ENCODE measurements around the gene MYO9B. TPM values are rescaled to one million over a fixed set of nuclear protein-coding genes. Genes with fewer than 3 reads are reported as not detected.
A peak's percentile ranks its signal among the peaks of the same experiment; 100 is the strongest.

The MYO9B gene, protein sequence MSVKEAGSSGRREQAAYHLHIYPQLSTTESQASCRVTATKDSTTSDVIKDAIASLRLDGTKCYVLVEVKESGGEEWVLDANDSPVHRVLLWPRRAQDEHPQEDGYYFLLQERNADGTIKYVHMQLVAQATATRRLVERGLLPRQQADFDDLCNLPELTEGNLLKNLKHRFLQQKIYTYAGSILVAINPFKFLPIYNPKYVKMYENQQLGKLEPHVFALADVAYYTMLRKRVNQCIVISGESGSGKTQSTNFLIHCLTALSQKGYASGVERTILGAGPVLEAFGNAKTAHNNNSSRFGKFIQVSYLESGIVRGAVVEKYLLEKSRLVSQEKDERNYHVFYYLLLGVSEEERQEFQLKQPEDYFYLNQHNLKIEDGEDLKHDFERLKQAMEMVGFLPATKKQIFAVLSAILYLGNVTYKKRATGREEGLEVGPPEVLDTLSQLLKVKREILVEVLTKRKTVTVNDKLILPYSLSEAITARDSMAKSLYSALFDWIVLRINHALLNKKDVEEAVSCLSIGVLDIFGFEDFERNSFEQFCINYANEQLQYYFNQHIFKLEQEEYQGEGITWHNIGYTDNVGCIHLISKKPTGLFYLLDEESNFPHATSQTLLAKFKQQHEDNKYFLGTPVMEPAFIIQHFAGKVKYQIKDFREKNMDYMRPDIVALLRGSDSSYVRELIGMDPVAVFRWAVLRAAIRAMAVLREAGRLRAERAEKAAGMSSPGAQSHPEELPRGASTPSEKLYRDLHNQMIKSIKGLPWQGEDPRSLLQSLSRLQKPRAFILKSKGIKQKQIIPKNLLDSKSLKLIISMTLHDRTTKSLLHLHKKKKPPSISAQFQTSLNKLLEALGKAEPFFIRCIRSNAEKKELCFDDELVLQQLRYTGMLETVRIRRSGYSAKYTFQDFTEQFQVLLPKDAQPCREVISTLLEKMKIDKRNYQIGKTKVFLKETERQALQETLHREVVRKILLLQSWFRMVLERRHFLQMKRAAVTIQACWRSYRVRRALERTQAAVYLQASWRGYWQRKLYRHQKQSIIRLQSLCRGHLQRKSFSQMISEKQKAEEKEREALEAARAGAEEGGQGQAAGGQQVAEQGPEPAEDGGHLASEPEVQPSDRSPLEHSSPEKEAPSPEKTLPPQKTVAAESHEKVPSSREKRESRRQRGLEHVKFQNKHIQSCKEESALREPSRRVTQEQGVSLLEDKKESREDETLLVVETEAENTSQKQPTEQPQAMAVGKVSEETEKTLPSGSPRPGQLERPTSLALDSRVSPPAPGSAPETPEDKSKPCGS (N-terminal part only)
- 10 to 100 TPM; 90.3 to 98.5 TPM for total RNA-seq

DNA sequence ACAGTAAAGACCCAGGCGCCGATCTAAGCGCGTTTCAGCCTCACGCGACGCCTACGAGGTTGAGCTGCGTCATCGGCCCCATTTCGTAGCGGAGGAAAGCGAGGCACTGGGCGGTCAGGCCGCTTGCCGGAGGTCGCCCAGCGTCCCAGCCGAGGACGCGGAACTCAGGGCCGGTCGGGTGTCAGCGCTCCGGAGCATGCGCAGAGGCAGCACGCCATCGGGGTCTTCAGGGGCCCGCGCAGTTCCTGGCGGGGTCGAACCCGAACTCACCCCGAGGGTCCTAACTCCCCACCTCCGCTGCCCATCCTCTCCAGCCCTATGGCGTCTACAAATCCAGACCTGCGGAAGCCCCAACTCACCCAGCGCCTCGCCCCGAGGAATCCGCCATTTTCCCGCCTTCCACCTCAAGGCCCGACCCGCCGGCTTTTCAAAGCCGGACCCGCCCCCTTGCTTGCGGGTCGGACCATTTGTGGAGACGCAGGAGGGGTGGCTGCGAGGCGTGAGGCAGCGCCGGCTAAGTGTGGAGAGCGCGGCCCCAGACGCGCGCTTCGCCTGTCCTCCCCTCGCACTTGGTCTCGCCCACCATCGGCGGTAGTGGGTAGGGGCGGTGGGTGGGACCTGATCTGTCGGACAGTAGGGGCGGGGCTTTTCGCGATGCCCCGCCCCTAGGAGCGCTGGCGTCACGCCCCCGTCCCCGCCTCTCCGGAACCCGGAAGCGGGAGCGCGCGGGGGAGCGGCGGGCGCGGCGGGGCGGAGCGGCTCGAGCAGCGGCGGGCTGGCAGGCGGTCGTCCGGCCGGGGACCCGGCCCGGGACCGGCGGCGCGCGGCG, at the start of gene MYO9B, which contains the start of gene HAUS8:
Gene MYO9B, plus strand, starts transcription at position 743 of the 829 bp plus-strand sequence. CDS start 25,941 bp downstream, outside the sequence.
Gene HAUS8, minus strand, starts transcription at position 418 of the 829 bp plus-strand sequence. Its CDS starts 30 bp downstream, at position 388.
- peak; percentile 100 for DNase-seq
- intact Hi-C loops (cut with DNase I, micrococcal nuclease): loop anchor here (1.0 to 10.0 kb wide), 26 partner anchors 50 to 1000 kb away; partner anchors contain the start of genes BABAM1 (in 2 of the 2), USE1 (in 2 of the 2), C19orf44 (in 1 of the 2) and CALR3 (in 1 of the 2)
- POLR2A ChIA-PET: interaction anchor here (1.0 to 1.3 kb wide), 2 partner anchors 51 to 192 kb away, joined by 3 to 5 read pairs; partner anchors contain the start of gene BABAM1
- peaks cover 56% of the 10 kb centered on the region for H3K4me1 Mint-ChIP-seq
- no peaks in the 10 kb centered on the region for H3K27me3 Mint-ChIP-seq
- peak within 1 kb of the TSS; percentile 99 for H3K4me3 Mint-ChIP-seq
- peak within 1 kb of the TSS; percentile 98 for H3K27ac Mint-ChIP-seq
- ATAC-seq: peak; percentile 82
- H3K9me3 Mint-ChIP-seq (ENCODE audit: low read depth): no peaks in the 10 kb centered on the region
- peaks cover 32% of the 10 kb centered on the region for H3K36me3 Mint-ChIP-seq (ENCODE audit: low read depth)
- CTCF ChIA-PET: no interaction called here

DNA sequence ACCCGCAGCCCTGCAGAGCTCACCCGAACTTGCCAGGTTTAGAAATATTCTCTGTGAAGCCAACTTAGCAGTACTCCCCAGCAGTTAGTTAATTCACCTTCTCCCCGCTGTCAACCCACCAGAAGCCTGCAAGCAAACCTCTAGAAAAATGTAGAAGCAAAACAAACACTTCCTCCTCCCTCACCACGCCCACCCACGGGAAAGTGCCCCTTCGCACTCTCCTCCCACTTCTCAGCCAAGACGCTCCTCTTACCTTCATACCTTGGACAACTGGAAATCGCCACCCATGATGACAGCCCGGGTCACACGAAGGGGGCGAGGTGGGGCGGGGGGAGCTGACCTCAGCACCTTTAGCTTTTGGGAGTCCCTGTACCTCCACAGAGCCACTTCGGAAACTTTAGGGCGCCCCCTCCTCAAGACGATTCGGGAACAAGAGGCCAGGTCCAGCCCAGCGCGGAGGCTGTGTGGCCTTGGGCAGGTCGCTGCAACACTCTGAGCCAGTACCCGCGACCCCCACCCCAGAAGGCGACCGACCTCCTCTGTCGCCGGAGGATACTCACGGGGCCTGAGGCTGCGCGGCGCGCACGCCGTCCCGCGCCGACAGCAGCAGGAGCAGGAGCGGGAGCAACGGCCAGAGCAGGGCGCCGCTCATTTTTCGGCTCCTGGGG, 49.5 kb upstream of the MYO9B start:
- H3K4me3 Mint-ChIP-seq: no peak overlapping the region
- DNase-seq (no peak), ATAC-seq (no peak)
- ChIA-PET POLR2A (no interaction called here), CTCF (no interaction called here)
- H3K36me3 Mint-ChIP-seq (ENCODE audit: low read depth): peaks cover 6% of the 10 kb centered on the region
- peaks cover 3% of the 10 kb centered on the region for H3K4me1 Mint-ChIP-seq
- H3K27ac Mint-ChIP-seq: no peak overlapping the region
- H3K9me3 Mint-ChIP-seq (ENCODE audit: low read depth): peaks cover 9% of the 10 kb centered on the region
- intact Hi-C loops (cut with DNase I, micrococcal nuclease): no loop called here
- H3K27me3 Mint-ChIP-seq: peaks cover 42% of the 10 kb centered on the region

DNA sequence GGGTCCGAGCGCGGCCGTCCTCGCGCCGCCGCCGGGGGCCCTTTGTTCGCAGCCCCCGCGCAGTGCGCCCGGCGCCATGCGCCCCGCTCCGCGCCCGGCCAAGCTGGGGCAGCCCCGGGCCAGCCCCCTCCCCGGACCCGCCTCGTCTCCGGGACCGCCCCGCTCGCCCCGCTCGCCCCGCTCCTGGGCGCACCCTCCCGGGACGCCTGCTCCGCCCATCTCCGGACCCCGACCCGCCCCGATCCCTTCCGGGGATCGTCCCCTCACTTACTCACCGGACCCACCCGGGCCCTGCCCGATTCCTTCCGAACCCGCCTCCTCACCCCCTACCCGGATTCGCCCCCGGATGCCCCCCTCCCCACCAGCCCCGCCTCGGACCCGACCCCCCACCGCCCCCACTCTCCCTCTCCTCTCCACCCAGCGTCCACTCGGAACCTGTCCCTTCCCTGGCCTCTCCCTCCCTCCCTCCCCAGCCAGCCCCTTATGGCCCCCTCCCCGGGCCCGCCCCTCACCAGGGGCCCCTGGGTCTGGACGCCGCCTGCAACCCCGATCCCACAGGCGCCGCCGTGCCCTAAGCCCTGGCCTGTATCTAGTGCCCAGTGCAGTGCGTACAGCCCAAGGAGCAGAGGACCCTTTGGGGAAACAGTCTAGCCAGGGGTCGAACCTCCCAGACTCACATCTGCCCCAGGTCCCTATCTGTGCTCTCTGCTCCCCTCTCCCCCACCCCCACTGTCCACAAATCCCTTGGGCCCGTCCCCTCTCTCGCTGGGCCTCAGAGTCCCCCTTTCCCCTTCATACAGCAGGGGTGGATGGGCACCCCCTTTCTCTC, 48.7 kb upstream of the MYO9B start, which contains the start of gene CPAMD8:
Gene CPAMD8, minus strand, starts transcription at position 105 of the 829 bp plus-strand sequence. CDS start 168 bp downstream, outside the sequence.
- no peak for ATAC-seq
- ChIA-PET CTCF (no interaction called here), POLR2A (no interaction called here)
- H3K36me3 Mint-ChIP-seq (ENCODE audit: low read depth): peaks cover 6% of the 10 kb centered on the region
- no peak within 1 kb of the TSS for H3K27ac Mint-ChIP-seq
- peaks cover 42% of the 10 kb centered on the region for H3K27me3 Mint-ChIP-seq
- intact Hi-C loops (cut with DNase I, micrococcal nuclease): no loop called here
- peaks cover 9% of the 10 kb centered on the region for H3K9me3 Mint-ChIP-seq (ENCODE audit: low read depth)
- DNase-seq: no peak
- H3K4me1 Mint-ChIP-seq: peaks cover 3% of the 10 kb centered on the region
- H3K4me3 Mint-ChIP-seq: no peak within 1 kb of the TSS

DNA sequence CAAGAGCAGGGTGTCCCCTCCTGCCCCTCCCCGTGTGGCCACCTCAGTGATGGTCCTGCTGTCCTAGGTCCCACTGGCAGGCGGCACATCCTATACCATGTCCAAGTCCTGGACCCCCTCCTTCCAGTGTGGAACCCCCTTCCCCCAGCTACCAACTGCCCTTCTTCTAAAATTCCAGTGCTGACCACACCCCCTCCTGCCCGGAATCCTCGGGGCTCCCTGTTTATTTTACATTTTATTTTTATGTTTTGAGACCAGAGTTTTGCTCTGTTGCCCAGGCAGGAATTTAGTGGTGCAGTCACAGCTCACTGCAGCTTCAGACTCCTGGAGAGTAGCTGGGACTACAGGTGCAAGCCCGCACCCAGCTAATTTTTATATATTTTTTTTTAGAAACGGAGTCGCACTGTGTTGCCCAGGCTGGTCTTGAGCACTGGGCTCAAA, 48.0 kb upstream of the MYO9B start:
- intact Hi-C loops (cut with DNase I, micrococcal nuclease): no loop called here
- no peak for ATAC-seq
- peaks cover 6% of the 10 kb centered on the region for H3K36me3 Mint-ChIP-seq (ENCODE audit: low read depth)
- peaks cover 3% of the 10 kb centered on the region for H3K4me1 Mint-ChIP-seq
- no peak overlapping the region for H3K27ac Mint-ChIP-seq
- no peak for DNase-seq
- peaks cover 44% of the 10 kb centered on the region for H3K27me3 Mint-ChIP-seq
- H3K4me3 Mint-ChIP-seq: no peak overlapping the region
- peaks cover 9% of the 10 kb centered on the region for H3K9me3 Mint-ChIP-seq (ENCODE audit: low read depth)
- ChIA-PET CTCF (no interaction called here), POLR2A (no interaction called here)

DNA sequence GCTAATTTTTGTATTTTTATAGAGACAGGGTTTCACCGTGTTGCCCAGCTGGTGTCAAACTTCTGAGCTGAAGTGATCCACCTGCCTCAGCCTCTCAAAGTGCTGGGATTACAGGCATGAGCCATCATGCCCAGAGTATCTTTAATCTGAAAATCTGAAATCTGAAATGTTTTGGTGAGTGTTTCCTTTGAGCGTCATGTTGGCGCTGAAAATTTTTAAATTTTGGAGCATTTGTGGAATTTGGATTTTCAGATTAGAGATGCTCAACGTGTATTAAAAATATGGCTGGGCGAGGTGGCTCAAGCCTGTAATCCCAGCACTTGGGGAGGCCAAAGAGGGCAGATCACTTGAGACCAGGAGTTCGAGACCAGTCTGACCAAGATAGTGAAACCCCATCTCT, 43.8 kb upstream of the MYO9B start:
- Mint-ChIP-seq H3K27me3 (peaks cover 25% of the 10 kb centered on the region), H3K4me3 (no peak overlapping the region), H3K4me1 (no peaks in the 10 kb centered on the region), H3K27ac (no peak overlapping the region), H3K9me3 (ENCODE audit: low read depth) (no peaks in the 10 kb centered on the region), H3K36me3 (ENCODE audit: low read depth) (peaks cover 2% of the 10 kb centered on the region)
- intact Hi-C loops (cut with DNase I, micrococcal nuclease): no loop called here
- DNase-seq (no peak), ATAC-seq (no peak)
- ChIA-PET CTCF (no interaction called here), POLR2A (no interaction called here)

DNA sequence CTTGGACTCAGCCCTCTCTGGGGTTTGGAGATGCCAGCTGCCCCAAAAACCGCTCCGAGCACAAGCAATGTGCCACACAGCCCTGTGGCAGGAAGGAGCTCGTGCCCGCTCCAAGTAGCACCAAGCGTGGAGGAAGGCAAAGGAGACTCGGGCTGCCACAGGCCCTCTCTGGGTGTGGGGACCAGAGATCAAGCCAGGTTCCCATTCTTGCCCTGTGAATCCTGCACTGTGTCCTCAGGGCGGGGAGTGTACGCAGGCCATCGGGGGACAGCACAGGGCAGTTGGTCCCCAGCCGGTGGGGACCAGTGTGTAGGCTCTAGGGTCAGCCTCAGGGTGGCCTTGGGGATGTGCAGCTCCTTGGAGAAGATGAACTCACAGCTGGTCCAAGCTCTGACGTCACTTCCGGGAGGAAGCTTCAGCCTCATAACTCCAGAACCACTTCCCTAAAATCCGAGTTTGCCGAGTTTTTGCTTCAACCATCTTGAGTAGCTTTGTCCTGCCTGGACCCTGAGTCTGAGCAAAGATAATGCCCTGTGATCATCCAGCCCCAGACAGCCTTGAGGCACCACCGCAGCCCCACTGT, 39.6 kb upstream of the MYO9B start:
- ATAC-seq (no peak), DNase-seq (no peak)
- H3K9me3 Mint-ChIP-seq (ENCODE audit: low read depth): no peaks in the 10 kb centered on the region
- ChIA-PET POLR2A (no interaction called here), CTCF (interaction anchor here (1.0 kb wide), 1 partner anchor 321 kb away, joined by 3 read pairs; no protein-coding TSS in a partner anchor)
- no peak overlapping the region for H3K4me3 Mint-ChIP-seq
- no peaks in the 10 kb centered on the region for H3K4me1 Mint-ChIP-seq
- H3K36me3 Mint-ChIP-seq (ENCODE audit: low read depth): no peaks in the 10 kb centered on the region
- intact Hi-C loops (cut with DNase I, micrococcal nuclease): no loop called here
- H3K27ac Mint-ChIP-seq: no peak overlapping the region
- peaks cover 12% of the 10 kb centered on the region for H3K27me3 Mint-ChIP-seq

DNA sequence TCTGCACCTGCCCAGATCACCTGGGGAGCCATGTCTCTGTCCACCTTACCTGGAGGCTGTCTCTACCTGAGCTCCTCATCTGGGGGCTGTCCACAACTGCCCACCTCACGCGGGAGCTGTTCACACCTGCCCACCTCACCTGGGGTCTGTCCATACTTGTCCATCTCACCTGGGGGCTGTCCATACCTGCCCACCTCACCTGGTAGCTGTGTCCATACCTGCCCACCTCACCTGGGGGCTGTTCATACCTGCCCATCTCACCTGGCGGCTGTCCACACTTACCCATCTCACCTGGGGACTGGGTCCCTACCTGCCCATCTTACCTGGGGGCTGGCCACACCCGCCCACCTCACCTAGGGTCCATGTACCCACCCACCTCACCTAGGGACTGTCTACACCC, 38.9 kb upstream of the MYO9B start:
- H3K4me3 Mint-ChIP-seq: no peak overlapping the region
- no peaks in the 10 kb centered on the region for H3K9me3 Mint-ChIP-seq (ENCODE audit: low read depth)
- no peaks in the 10 kb centered on the region for H3K36me3 Mint-ChIP-seq (ENCODE audit: low read depth)
- intact Hi-C loops (cut with DNase I, micrococcal nuclease): no loop called here
- ChIA-PET POLR2A (no interaction called here), CTCF (no interaction called here)
- no peak overlapping the region for H3K27ac Mint-ChIP-seq
- H3K27me3 Mint-ChIP-seq: peaks cover 12% of the 10 kb centered on the region
- DNase-seq (no peak), ATAC-seq (no peak)
- H3K4me1 Mint-ChIP-seq: no peaks in the 10 kb centered on the region

DNA sequence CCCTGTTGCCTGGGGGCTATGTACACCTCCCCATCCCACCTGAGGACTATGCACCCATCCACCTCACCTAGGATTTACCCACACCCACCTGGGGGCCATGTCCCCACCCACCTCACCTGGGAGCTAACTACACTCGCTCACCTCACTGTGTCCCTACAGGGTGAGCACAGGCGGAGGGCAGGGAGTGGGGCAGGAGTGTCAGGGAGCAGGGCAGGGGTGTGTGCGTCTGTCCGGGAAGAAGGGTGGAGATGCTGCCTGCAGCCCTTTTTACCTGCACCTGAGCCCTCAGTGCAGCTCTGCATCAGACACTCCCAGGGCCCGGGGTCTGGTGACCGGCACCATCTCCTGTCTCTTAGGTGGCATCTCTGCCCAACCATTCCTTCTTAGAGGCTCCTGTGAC, 38.4 kb upstream of the MYO9B start:
- Mint-ChIP-seq H3K36me3 (ENCODE audit: low read depth) (no peaks in the 10 kb centered on the region), H3K27me3 (peaks cover 14% of the 10 kb centered on the region), H3K4me3 (no peak overlapping the region), H3K4me1 (no peaks in the 10 kb centered on the region), H3K27ac (no peak overlapping the region), H3K9me3 (ENCODE audit: low read depth) (no peaks in the 10 kb centered on the region)
- ATAC-seq (no peak), DNase-seq (no peak)
- intact Hi-C loops (cut with DNase I, micrococcal nuclease): no loop called here
- ChIA-PET POLR2A (no interaction called here), CTCF (interaction anchor here (0.6 kb wide), 1 partner anchor 322 kb away, joined by 4 read pairs; no protein-coding TSS in a partner anchor)

DNA sequence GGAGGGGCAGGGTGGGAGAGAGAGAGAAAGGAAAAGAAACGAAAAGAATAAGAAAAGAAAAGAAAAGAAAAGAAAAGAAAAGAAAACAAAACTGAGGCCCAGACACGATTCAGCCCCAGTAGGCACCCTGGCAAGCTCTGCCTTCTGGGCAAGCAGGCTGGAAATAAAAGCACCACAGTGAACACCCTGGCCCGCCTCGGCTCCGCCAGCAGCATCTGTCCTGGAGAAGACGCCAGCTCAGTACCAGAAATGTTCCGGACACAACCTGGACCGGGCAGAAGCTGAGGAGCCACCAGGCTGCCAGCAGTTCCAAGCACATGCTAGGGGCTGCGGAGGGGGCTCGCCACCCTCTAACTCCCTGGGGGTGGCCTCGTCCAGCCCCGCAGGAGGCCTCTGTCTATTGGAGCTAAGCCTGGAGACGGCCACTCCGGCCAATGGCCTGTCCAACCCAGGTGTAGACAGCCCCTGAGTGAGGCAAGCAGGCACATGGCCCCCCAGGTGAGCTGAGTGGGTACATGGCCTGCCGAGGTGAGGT, 37.5 kb upstream of the MYO9B start:
- H3K27ac Mint-ChIP-seq: no peak overlapping the region
- no peaks in the 10 kb centered on the region for H3K9me3 Mint-ChIP-seq (ENCODE audit: low read depth)
- peaks cover 10% of the 10 kb centered on the region for H3K27me3 Mint-ChIP-seq
- H3K4me1 Mint-ChIP-seq: no peaks in the 10 kb centered on the region
- DNase-seq (no peak), ATAC-seq (no peak)
- intact Hi-C loops (cut with DNase I, micrococcal nuclease): no loop called here
- POLR2A ChIA-PET: no interaction called here
- no peak overlapping the region for H3K4me3 Mint-ChIP-seq
- H3K36me3 Mint-ChIP-seq (ENCODE audit: low read depth): no peaks in the 10 kb centered on the region
- CTCF ChIA-PET: interaction anchor here (0.7 kb wide), 1 partner anchor 81 kb away, joined by 3 read pairs; no protein-coding TSS in a partner anchor

Measured in activated CD4-positive, alpha-beta T cell treated with anti-CD3 and anti-CD28 coated beads for 36 hours (primary cell).